ENCODE results near the gene PTPRD. TPM values are rescaled to one million over a fixed set of nuclear protein-coding genes. Genes with fewer than 3 reads are reported as not detected.
A peak's percentile ranks its signal among the peaks of the same experiment; 100 is the strongest.

PTPRD gene
- total RNA-seq, 2 donors from 2014 or later = 97.4 to 101 TPM

DNA sequence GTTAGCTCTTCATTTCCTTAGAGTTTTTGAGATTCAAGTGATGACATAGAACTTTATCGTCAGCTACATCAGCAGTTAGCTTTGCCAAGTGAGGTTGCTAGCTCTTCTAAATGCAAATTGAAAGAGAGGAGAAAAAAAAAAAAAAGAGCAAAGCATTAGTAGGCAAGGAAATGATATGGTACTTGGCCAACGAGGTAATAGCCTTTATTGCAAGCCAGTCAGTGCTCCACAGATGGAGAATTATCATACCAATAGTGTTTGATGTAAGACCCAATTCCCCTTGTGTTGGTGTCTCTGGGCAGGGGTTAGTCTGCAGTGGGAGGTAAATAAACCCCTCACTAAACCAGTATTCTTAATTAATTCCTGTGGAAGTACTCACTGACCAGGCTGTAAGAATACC is 992.1 kb downstream of the PTPRD start:
- Histone ChIP-seq H3K4me3 (ENCODE audit: low read length) (no peak overlapping the region), H3K4me1 (ENCODE audit: control insufficient read depth, insufficient read depth, low read length) (no peaks in the 10 kb centered on the region), H3K27me3 (ENCODE audit: control insufficient read depth, insufficient read depth, low read length, poor library complexity, severe bottlenecking) (no peaks in the 10 kb centered on the region), H3K27ac (ENCODE audit: low read depth, low read length) (no peak overlapping the region), H3K36me3 (ENCODE audit: control insufficient read depth, insufficient read depth, low read length) (no peaks in the 10 kb centered on the region), H3K9me3 (ENCODE audit: control insufficient read depth, low read length) (no peaks in the 10 kb centered on the region), H3K9ac (ENCODE audit: extremely low read depth, low read length, poor library complexity, severe bottlenecking) (no peak overlapping the region)
- DNase-seq = no peak
- TF ChIP-seq, protein P1, sequence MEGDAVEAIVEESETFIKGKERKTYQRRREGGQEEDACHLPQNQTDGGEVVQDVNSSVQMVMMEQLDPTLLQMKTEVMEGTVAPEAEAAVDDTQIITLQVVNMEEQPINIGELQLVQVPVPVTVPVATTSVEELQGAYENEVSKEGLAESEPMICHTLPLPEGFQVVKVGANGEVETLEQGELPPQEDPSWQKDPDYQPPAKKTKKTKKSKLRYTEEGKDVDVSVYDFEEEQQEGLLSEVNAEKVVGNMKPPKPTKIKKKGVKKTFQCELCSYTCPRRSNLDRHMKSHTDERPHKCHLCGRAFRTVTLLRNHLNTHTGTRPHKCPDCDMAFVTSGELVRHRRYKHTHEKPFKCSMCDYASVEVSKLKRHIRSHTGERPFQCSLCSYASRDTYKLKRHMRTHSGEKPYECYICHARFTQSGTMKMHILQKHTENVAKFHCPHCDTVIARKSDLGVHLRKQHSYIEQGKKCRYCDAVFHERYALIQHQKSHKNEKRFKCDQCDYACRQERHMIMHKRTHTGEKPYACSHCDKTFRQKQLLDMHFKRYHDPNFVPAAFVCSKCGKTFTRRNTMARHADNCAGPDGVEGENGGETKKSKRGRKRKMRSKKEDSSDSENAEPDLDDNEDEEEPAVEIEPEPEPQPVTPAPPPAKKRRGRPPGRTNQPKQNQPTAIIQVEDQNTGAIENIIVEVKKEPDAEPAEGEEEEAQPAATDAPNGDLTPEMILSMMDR (conservative IDR thresholded peaks at IDR 0.05) = no peak
- Mint-ChIP-seq H3K36me3 (ENCODE audit: low read depth) (no peaks in the 10 kb centered on the region), H3K27ac (no peak overlapping the region), H3K4me1 (no peaks in the 10 kb centered on the region), H3K9me3 (no peaks in the 10 kb centered on the region), H3K27me3 (ENCODE audit: insufficient read depth) (no peaks in the 10 kb centered on the region), H3K4me3 (no peak overlapping the region)
- 20 to 77% methylated on average over 1 to 2 of the region's 2 CpGs for WGBS, 2 experiments (ENCODE audit: insufficient coverage in 1 of 2, insufficient read length in 1 of 2)

DNA sequence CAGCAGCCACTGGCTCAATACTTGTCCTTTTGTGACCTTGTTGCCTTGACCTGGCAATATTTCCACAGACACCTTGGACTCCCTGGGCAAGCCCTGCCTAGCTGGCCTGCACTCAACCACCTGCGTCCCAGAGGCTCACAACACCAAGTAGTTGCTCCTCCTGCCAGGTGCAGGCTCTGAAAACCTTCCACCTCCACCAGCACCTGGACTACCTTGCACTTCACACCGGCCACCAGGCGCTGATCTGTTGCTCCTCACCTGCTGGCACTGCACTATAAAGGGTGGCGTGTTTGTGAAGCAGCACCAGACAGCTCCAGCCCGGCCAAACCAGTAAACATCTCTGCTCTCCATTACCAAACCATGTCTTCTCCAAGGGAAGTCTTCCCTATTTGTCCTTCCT is 997.7 kb downstream of the PTPRD start:
- no peak overlapping the region for H3K4me3 Mint-ChIP-seq
- DNase-seq = no peak
- no peaks in the 10 kb centered on the region for H3K36me3 Mint-ChIP-seq (ENCODE audit: low read depth)
- no peaks in the 10 kb centered on the region for H3K4me1 ChIP-seq (ENCODE audit: control insufficient read depth, insufficient read depth, low read length)
- H3K27ac ChIP-seq (ENCODE audit: low read depth, low read length) = no peak overlapping the region
- H3K4me3 ChIP-seq (ENCODE audit: low read length) = no peak overlapping the region
- H3K9me3 Mint-ChIP-seq = no peaks in the 10 kb centered on the region
- H3K27me3 Mint-ChIP-seq (ENCODE audit: insufficient read depth) = no peaks in the 10 kb centered on the region
- H3K36me3 ChIP-seq (ENCODE audit: control insufficient read depth, insufficient read depth, low read length) = no peaks in the 10 kb centered on the region
- TF ChIP-seq, protein P1 (conservative IDR thresholded peaks at IDR 0.05) = no peak
- H3K4me1 Mint-ChIP-seq = no peaks in the 10 kb centered on the region
- WGBS, 2 experiments (ENCODE audit: insufficient coverage in 1 of 2, insufficient read length in 1 of 2) = 94 to 100% methylated on average over 1 to 5 of the region's 5 CpGs
- H3K9me3 ChIP-seq (ENCODE audit: control insufficient read depth, low read length) = no peaks in the 10 kb centered on the region
- H3K9ac ChIP-seq (ENCODE audit: extremely low read depth, low read length, poor library complexity, severe bottlenecking) = no peak overlapping the region
- no peaks in the 10 kb centered on the region for H3K27me3 ChIP-seq (ENCODE audit: control insufficient read depth, insufficient read depth, low read length, poor library complexity, severe bottlenecking)
- peak overlapping the region; percentile 70 for H3K27ac Mint-ChIP-seq

DNA sequence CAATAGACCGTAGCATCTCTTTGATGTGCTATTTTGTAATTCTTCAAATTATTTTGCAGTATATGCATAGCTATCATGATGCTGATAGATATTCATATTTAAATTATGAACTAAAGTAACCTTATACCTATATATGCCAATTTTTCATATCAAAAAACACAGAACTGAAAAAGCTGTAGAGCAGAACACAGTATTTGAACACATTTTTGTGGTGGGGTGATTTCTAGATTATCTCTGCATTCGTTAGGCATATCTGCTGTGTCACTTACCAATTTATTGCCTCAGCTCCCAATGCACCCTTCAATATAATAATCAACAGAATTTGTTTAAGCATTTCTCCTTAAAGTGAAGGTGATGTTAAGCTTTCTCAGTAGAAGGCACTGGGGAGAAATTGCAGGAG is 998.2 kb downstream of the PTPRD start:
- no peaks in the 10 kb centered on the region for H3K36me3 ChIP-seq (ENCODE audit: control insufficient read depth, insufficient read depth, low read length)
- H3K4me3 Mint-ChIP-seq = no peak overlapping the region
- no peaks in the 10 kb centered on the region for H3K27me3 Mint-ChIP-seq (ENCODE audit: insufficient read depth)

More for the DNA sequence above, 998.2 kb downstream of the PTPRD start:
- Histone ChIP-seq H3K4me3 (ENCODE audit: low read length) (no peak overlapping the region), H3K9ac (ENCODE audit: extremely low read depth, low read length, poor library complexity, severe bottlenecking) (no peak overlapping the region), H3K9me3 (ENCODE audit: control insufficient read depth, low read length) (no peaks in the 10 kb centered on the region), H3K27ac (ENCODE audit: low read depth, low read length) (no peak overlapping the region), H3K4me1 (ENCODE audit: control insufficient read depth, insufficient read depth, low read length) (no peaks in the 10 kb centered on the region), H3K27me3 (ENCODE audit: control insufficient read depth, insufficient read depth, low read length, poor library complexity, severe bottlenecking) (no peaks in the 10 kb centered on the region)
- Mint-ChIP-seq H3K4me1 (no peaks in the 10 kb centered on the region), H3K9me3 (no peaks in the 10 kb centered on the region), H3K36me3 (ENCODE audit: low read depth) (no peaks in the 10 kb centered on the region), H3K27ac (no peak overlapping the region)
- DNase-seq = no peak
- 100% methylated on average over 2 of the region's 2 CpGs; no CpG with 5 or more reads in 1 of the 2 experiments for WGBS, 2 experiments (ENCODE audit: insufficient coverage in 1 of 2, insufficient read length in 1 of 2)
- TF ChIP-seq, protein P1 (conservative IDR thresholded peaks at IDR 0.05) = no peak

Data from endodermal cell (in vitro differentiated cells).